ENCODE measurements around the gene MARCKSL1.

DNA sequence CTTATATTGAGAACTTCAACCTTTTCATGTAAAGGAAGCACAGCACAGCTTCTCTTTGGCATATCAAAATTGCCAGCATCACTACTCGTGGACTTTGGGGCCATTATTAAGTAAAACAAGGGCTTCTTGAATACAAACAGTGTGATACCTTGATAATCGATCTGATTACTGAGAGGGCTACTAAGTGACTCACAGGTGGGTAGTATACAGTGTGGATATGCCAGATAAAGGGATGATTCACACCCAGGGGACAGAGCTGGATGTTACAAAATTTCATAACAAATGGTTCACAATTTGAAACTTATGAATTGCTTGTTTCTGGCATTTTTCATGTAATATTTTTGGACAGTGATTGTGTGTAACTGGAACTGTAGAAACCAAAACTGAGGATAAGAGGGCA is 28.7 kb downstream of the MARCKSL1 start:
- TF ChIP-seq CTCF (IDR thresholded peaks at IDR 0.05; ENCODE audit: control extremely low read depth in 1 of 3, insufficient read depth in 1 of 3, low read depth in 1 of 3, low read length in 3 of 3) (no peak), TBP (IDR thresholded peaks at IDR 0.05; ENCODE audit: low read depth, low read length) (no peak), EZH2 (IDR thresholded peaks at IDR 0.05; ENCODE audit: low read depth, low read length, severe bottlenecking) (no peak), JUND (IDR thresholded peaks at IDR 0.05; ENCODE audit: low read length) (no peak), RFX5 (IDR thresholded peaks at IDR 0.05; ENCODE audit: borderline replicate concordance, low read depth, low read length) (no peak), BRCA1 (IDR thresholded peaks at IDR 0.05; ENCODE audit: low read depth, low read length) (no peak), POLR2A (IDR thresholded peaks at IDR 0.05; ENCODE audit: control extremely low read depth in 1 of 2, low read depth in 2 of 2, low read length in 2 of 2) (no peak), YY1 (IDR thresholded peaks at IDR 0.05; ENCODE audit: low read depth, low read length) (no peak), POLR2AphosphoS5 (IDR thresholded peaks at IDR 0.05; ENCODE audit: low read depth, low read length) (no peak), USF2 (IDR thresholded peaks at IDR 0.05; ENCODE audit: low read length) (no peak), TAF7 (optimal IDR thresholded peaks at IDR 0.05; ENCODE audit: borderline replicate concordance, low read depth, low read length) (no peak), CREB1 (IDR thresholded peaks at IDR 0.05) (no peak)
- TF ChIP-seq, protein P1, sequence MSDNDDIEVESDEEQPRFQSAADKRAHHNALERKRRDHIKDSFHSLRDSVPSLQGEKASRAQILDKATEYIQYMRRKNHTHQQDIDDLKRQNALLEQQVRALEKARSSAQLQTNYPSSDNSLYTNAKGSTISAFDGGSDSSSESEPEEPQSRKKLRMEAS (IDR thresholded peaks at IDR 0.05): no peak

All from H1 (cell line).